ENCODE data around the gene GLG1. TPM values are rescaled to one million over a fixed set of nuclear protein-coding genes. Genes with fewer than 3 reads are reported as not detected.

The GLG1 gene
- total RNA-seq, 2 donors from 2014 or later: 96.9 to 98.3 TPM

GRCh38 chr16:74573622-74574021 is 33.3 kb downstream of the GLG1 start:
- TF ChIP-seq CTCF (IDR thresholded peaks at IDR 0.05): no peak
- no peak overlapping the region for H3K27ac ChIP-seq
- H3K4me3 ChIP-seq: no peak overlapping the region
- intact Hi-C loops (cut with DNase I): no loop called here
- no peak overlapping the region for H3K9ac ChIP-seq (ENCODE audit: low read depth in 2 of 2, low read length in 2 of 2)
- H3K27me3 ChIP-seq: no peaks in the 10 kb centered on the region
- DNase-seq: no peak
- no peaks in the 10 kb centered on the region for H3K9me3 ChIP-seq
- peaks cover 12% of the 10 kb centered on the region for H3K4me1 ChIP-seq
- no peaks in the 10 kb centered on the region for H3K36me3 ChIP-seq

GRCh38 chr16:74570412-74571301 is 36.3 kb downstream of the GLG1 start:
- Histone ChIP-seq H3K27me3 (no peaks in the 10 kb centered on the region), H3K4me3 (no peak overlapping the region), H3K9me3 (no peaks in the 10 kb centered on the region), H3K36me3 (no peaks in the 10 kb centered on the region), H3K4me1 (peaks cover 15% of the 10 kb centered on the region), H3K27ac (no peak overlapping the region), H3K9ac (ENCODE audit: low read depth in 2 of 2, low read length in 2 of 2) (no peak overlapping the region)
- intact Hi-C loops (cut with DNase I): no loop called here
- TF ChIP-seq CTCF (IDR thresholded peaks at IDR 0.05): no peak
- DNase-seq: no peak

GRCh38 chr16:74568961-74569631 is 37.8 kb downstream of the GLG1 start:
- Histone ChIP-seq H3K27me3 (no peaks in the 10 kb centered on the region), H3K9me3 (no peaks in the 10 kb centered on the region), H3K4me3 (no peak overlapping the region), H3K36me3 (no peaks in the 10 kb centered on the region), H3K27ac (no peak overlapping the region), H3K9ac (ENCODE audit: low read depth in 2 of 2, low read length in 2 of 2) (no peak overlapping the region), H3K4me1 (peaks cover 15% of the 10 kb centered on the region)
- DNase-seq: no peak
- intact Hi-C loops (cut with DNase I): no loop called here
- TF ChIP-seq CTCF (IDR thresholded peaks at IDR 0.05): no peak

GRCh38 chr16:74567901-74568300 is 39.0 kb downstream of the GLG1 start:
- no peaks in the 10 kb centered on the region for H3K27me3 ChIP-seq
- H3K4me3 ChIP-seq: no peak overlapping the region
- peaks cover 15% of the 10 kb centered on the region for H3K4me1 ChIP-seq
- H3K36me3 ChIP-seq: no peaks in the 10 kb centered on the region
- H3K27ac ChIP-seq: no peak overlapping the region
- TF ChIP-seq CTCF (IDR thresholded peaks at IDR 0.05): no peak
- no peaks in the 10 kb centered on the region for H3K9me3 ChIP-seq
- H3K9ac ChIP-seq (ENCODE audit: low read depth in 2 of 2, low read length in 2 of 2): no peak overlapping the region
- intact Hi-C loops (cut with DNase I): no loop called here
- DNase-seq: no peak

- H3K9ac ChIP-seq (ENCODE audit: low read depth in 2 of 2, low read length in 2 of 2): no peak overlapping the region
- peaks cover 15% of the 10 kb centered on the region for H3K4me1 ChIP-seq
- H3K36me3 ChIP-seq: no peaks in the 10 kb centered on the region
- intact Hi-C loops (cut with DNase I): no loop called here
- no peak for DNase-seq
- H3K4me3 ChIP-seq: no peak overlapping the region
- no peak for TF ChIP-seq CTCF (IDR thresholded peaks at IDR 0.05)
- H3K9me3 ChIP-seq: no peaks in the 10 kb centered on the region
- H3K27me3 ChIP-seq: no peaks in the 10 kb centered on the region
- H3K27ac ChIP-seq: no peak overlapping the region
These were observed 41.5 kb downstream of the GLG1 start for GRCh38 chr16:74565378-74565777.
